HFF-Myc (cell line): ENCODE data around the gene MINPP1.

ENCODE experiments used
- DNase-seq: peaks from one replicate; pipeline ENCODE4 v3.0.0-alpha.2; 2011; ENCODE audit warnings: low read depth; ENCODE audit errors: extremely low read depth
- H3K4me3 ChIP-seq: replicated peaks from 2 replicates; pipeline ENCODE4 v1.5.1; 2011; ENCODE audit warnings: low read depth, mild to moderate bottlenecking, control low read depth, low read length
- TF ChIP-seq, protein P1 (sequence below): IDR thresholded peaks from 2 replicates; pipeline ENCODE4 v1.5.1; 2012; ENCODE audit warnings: mild to moderate bottlenecking, low read depth, low read length, control low read depth; ENCODE audit errors: missing control alignments

MINPP1 gene

DNA sequence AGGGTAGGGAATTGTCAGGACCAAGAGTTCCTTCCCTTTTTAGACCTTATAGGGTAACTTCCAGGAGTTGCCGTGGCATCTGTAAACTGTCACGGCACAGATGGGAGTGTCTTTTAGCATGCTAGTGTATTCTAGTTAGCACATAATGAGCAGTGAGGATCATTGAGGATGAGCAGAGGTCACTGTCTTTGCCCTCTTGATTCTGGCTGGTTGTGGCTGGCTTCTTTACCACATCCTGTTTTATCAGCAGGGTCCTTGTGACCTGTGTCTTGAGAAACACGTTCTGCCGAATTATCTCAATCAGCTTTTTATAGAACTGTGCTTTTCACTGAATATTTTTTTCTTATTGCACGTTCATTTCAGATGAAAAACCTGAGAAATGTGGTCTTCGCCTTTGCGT lies 41.5 kb downstream of the MINPP1 start:
- peak; percentile 52 for DNase-seq
- TF ChIP-seq, protein P1, sequence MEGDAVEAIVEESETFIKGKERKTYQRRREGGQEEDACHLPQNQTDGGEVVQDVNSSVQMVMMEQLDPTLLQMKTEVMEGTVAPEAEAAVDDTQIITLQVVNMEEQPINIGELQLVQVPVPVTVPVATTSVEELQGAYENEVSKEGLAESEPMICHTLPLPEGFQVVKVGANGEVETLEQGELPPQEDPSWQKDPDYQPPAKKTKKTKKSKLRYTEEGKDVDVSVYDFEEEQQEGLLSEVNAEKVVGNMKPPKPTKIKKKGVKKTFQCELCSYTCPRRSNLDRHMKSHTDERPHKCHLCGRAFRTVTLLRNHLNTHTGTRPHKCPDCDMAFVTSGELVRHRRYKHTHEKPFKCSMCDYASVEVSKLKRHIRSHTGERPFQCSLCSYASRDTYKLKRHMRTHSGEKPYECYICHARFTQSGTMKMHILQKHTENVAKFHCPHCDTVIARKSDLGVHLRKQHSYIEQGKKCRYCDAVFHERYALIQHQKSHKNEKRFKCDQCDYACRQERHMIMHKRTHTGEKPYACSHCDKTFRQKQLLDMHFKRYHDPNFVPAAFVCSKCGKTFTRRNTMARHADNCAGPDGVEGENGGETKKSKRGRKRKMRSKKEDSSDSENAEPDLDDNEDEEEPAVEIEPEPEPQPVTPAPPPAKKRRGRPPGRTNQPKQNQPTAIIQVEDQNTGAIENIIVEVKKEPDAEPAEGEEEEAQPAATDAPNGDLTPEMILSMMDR, result no peak
- no peak overlapping the region for H3K4me3 ChIP-seq

GRCh38 chr10:87546971-87547413 lies 42.3 kb downstream of the MINPP1 start:
- TF ChIP-seq, protein P1, result no peak
- no peak for DNase-seq
- H3K4me3 ChIP-seq, result no peak overlapping the region

- TF ChIP-seq, protein P1, result no peak
- DNase-seq, result no peak
- H3K4me3 ChIP-seq, result no peak overlapping the region
Measured at GRCh38 chr10:87547734-87548311, 43.1 kb downstream of the MINPP1 start.

DNA sequence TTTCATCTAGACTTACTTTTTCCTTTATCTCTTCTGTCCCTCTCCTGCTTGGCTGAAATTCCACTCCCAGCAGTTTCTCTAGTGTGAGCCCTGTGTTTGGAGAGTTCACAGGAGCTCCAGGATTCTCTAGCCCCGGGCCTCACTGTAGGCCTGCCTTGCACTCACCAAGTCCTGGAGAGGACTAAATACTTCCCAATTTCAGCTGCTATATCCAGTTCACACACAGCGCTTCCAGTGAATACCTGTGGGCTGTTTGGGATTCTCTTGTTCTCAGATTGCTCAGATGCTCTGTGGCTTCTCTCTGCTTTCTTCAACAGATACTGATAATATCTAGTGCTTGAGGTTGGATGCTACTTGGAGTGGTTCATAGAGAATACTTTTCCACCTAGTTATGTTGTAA lies 46.0 kb downstream of the MINPP1 start:
- H3K4me3 ChIP-seq, result no peak overlapping the region
- TF ChIP-seq, protein P1, result no peak
- DNase-seq, result no peak

DNA sequence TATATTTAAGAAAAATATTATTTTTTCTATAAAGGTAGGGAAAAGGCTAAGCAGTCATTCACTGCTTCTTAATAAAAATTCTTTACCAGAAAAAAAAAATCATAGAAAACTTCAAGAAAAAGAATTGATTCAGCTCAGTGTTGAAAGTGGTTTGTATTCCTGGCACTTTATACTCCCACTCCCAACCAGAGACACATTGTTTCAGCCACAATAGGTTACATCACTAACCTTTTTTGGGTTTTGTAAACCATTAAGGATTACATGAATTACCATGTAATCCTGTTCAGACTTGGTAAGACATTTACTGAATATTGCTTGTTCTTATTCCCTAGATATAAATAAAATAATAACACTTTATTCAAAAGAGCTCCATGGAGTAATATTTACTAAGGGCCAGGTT lies 46.6 kb downstream of the MINPP1 start:
- TF ChIP-seq, protein P1, result no peak
- no peak for DNase-seq
- no peak overlapping the region for H3K4me3 ChIP-seq

DNA sequence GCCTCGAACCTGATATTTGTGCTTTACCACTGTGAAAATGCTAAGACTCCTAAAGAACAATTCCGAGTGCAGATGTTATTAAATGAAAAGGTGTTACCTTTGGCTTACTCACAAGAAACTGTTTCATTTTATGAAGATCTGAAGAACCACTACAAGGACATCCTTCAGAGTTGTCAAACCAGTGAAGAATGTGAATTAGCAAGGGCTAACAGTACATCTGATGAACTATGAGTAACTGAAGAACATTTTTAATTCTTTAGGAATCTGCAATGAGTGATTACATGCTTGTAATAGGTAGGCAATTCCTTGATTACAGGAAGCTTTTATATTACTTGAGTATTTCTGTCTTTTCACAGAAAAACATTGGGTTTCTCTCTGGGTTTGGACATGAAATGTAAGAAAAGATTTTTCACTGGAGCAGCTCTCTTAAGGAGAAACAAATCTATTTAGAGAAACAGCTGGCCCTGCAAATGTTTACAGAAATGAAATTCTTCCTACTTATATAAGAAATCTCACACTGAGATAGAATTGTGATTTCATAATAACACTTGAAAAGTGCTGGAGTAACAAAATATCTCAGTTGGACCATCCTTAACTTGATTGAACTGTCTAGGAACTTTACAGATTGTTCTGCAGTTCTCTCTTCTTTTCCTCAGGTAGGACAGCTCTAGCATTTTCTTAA lies 47.7 kb downstream of the MINPP1 start:
- DNase-seq, result no peak
- H3K4me3 ChIP-seq, result no peak overlapping the region
- TF ChIP-seq, protein P1, result no peak

GRCh38 chr10:87557409-87557808 lies 52.7 kb downstream of the MINPP1 start:
- H3K4me3 ChIP-seq, result no peak overlapping the region
- TF ChIP-seq, protein P1, result no peak
- DNase-seq, result no peak
